Measurements from ENCODE around the gene COL18A1. TPM values are rescaled to one million over a fixed set of nuclear protein-coding genes. Genes with fewer than 3 reads are reported as not detected.

Gene COL18A1
- total and polyA plus RNA-seq, 9 of the 15 experiments (the other 6 are each of a cell fraction or from before 2014, with no cell fraction given) = 0.14 to 16.4 (median 2.0) TPM

DNA sequence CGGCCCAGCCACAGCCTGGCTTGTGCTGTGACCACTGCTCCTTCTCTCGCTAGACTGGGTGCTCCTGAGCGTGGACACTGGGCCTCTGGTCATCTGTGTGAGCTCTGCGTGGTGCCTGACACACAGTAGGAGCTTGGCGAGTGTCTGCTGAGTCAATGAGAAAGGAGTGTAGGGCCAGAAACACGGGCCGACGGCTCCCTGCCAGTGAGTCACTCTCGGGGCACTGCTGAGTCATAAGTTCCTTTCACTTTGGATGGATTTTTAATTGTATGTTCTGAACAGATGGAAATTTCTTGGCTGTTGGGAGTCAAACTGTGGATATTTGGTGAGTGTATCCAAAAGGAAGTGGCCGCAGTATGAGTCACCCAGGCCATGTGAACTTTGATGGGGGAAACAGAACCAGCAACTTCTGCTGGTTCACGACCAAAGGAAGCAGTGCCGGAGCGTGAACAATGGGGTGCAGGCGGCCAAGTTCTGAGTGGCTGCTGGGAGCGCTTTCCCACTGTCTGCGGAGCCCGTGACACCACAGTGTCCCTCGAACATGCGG lies 41.0 kb upstream of the COL18A1 start (continued):
- TF ChIP-seq, protein P1, sequence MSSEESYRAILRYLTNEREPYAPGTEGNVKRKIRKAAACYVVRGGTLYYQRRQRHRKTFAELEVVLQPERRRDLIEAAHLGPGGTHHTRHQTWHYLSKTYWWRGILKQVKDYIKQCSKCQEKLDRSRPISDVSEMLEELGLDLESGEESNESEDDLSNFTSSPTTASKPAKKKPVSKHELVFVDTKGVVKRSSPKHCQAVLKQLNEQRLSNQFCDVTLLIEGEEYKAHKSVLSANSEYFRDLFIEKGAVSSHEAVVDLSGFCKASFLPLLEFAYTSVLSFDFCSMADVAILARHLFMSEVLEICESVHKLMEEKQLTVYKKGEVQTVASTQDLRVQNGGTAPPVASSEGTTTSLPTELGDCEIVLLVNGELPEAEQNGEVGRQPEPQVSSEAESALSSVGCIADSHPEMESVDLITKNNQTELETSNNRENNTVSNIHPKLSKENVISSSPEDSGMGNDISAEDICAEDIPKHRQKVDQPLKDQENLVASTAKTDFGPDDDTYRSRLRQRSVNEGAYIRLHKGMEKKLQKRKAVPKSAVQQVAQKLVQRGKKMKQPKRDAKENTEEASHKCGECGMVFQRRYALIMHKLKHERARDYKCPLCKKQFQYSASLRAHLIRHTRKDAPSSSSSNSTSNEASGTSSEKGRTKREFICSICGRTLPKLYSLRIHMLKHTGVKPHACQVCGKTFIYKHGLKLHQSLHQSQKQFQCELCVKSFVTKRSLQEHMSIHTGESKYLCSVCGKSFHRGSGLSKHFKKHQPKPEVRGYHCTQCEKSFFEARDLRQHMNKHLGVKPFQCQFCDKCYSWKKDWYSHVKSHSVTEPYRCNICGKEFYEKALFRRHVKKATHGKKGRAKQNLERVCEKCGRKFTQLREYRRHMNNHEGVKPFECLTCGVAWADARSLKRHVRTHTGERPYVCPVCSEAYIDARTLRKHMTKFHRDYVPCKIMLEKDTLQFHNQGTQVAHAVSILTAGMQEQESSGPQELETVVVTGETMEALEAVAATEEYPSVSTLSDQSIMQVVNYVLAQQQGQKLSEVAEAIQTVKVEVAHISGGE (CRISPR knock-in tag; IDR thresholded peaks at IDR 0.05) = no peak; a peak in 1 of 6 replicates
- TF ChIP-seq NR2C2 (CRISPR knock-in tag; IDR thresholded peaks at IDR 0.05) (no peak), NR2C2 (tag; IDR thresholded peaks at IDR 0.05) (peak; percentile 84), SREBF2 (CRISPR knock-in tag; IDR thresholded peaks at IDR 0.05) (no peak), FOXA1 (IDR thresholded peaks at IDR 0.05; ENCODE audit: borderline replicate concordance) (no peak), MAX (CRISPR knock-in tag; IDR thresholded peaks at IDR 0.05) (no peak; the same call in 1 of the 2 replicates), MAFG (tag; conservative IDR thresholded peaks at IDR 0.05) (peak; percentile 88), PTRF (tag; IDR thresholded peaks at IDR 0.05) (no peak), CUX1 (CRISPR knock-in tag; IDR thresholded peaks at IDR 0.05) (no peak), ZNF668 (CRISPR knock-in tag; IDR thresholded peaks at IDR 0.05) (no peak), NCOA2 (IDR thresholded peaks at IDR 0.05; ENCODE audit: partially characterized antibody in 2 of 2) (no peak), MAFF (IDR thresholded peaks at IDR 0.05; ENCODE audit: low read length) (peak; percentile 65; the same call in 1 of the 2 replicates)
- TF ChIP-seq, protein P2, sequence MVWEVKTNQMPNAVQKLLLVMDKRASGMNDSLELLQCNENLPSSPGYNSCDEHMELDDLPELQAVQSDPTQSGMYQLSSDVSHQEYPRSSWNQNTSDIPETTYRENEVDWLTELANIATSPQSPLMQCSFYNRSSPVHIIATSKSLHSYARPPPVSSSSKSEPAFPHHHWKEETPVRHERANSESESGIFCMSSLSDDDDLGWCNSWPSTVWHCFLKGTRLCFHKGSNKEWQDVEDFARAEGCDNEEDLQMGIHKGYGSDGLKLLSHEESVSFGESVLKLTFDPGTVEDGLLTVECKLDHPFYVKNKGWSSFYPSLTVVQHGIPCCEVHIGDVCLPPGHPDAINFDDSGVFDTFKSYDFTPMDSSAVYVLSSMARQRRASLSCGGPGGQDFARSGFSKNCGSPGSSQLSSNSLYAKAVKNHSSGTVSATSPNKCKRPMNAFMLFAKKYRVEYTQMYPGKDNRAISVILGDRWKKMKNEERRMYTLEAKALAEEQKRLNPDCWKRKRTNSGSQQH (CRISPR knock-in tag; IDR thresholded peaks at IDR 0.05) = no peak
- TF ChIP-seq, protein P3, sequence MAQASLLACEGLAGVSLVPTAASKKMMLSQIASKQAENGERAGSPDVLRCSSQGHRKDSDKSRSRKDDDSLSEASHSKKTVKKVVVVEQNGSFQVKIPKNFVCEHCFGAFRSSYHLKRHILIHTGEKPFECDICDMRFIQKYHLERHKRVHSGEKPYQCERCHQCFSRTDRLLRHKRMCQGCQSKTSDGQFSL (CRISPR knock-in tag; IDR thresholded peaks at IDR 0.05) = no peak
- TF ChIP-seq, protein P3 (tag; IDR thresholded peaks at IDR 0.05) = 0 out of 4 replicates have a peak, but pooled peaks of 1 of the 2 experiments have one; percentile 13
